K562 (cell line): ENCODE measurements around the gene PLA2G15. TPM values are rescaled to one million over a fixed set of nuclear protein-coding genes. Genes with fewer than 3 reads are reported as not detected.
A peak's percentile ranks its signal among the peaks of the same experiment; 100 is the strongest.

Source experiments
- ATAC-seq: fragments of 200-7000 bp; cut with Tn5 transposase; 3 replicates; pipeline ENCODE4 v1.9.1; 2020; ENCODE audit warnings: moderate library complexity
- BruUV-seq: library from RNA; stranded (reverse); fragments of 400-500 nt; replicated peaks from 2 replicates; lab custom pipeline; 2021; lab: Mats Ljungman, UMichigan
- CTCF ChIA-PET: fragments of 300-600 bp; formaldehyde crosslinking; extraction: SDS; loops from one replicate; lab custom pipeline; 2021; ENCODE audit warnings: low intra/inter-chr PET ratio; lab: Yijun Ruan, JAX
- POLR2A ChIA-PET: fragments of 300-600, 350-650 bp; sonication (Branson Sonifier 250); formaldehyde crosslinking; extraction: SDS; loops from one replicate; lab custom pipeline; 2021; ENCODE audit warnings: antibody characterized with exemption, inconsistent platforms; lab: Yijun Ruan, JAX
- DNase-seq, 4 experiments: peaks; one replicate each; pipeline versions ENCODE4 v3.0.0 to v3.0.0-alpha.2; 2011 to 2018; ENCODE audit warnings: low spot score in 3 of 4, mixed read lengths in 3 of 4; ENCODE audit errors: extremely low read depth in 1 of 4
- FAIRE-seq: peaks from 2 replicates; lab custom pipeline; 2011; peaks lifted over from hg19 to GRCh38; lab: Jason Lieb, UNC
- H2AFZ ChIP-seq: 2 replicates; pipeline ENCODE4 v1.6.0; 2011; ENCODE audit warnings: low read depth, low read length, control low read depth, inconsistent platforms
- H3K27ac ChIP-seq: fragments of 200-600 bp; 3 replicates; pipeline ENCODE4 v1.8.0; 2011; ENCODE audit warnings: low read depth, mild to moderate bottlenecking, control low read depth, inconsistent platforms, low read length, moderate library complexity, mixed read lengths; ENCODE audit errors: extremely low read depth
- H3K27me3 ChIP-seq, 2 experiments: fragments of 300-600 bp in 1 of 2; 2 replicates in 1 of 2; 3 replicates in 1 of 2; pipeline versions ENCODE4 v1.6.0 to v1.8.0; 2011; ENCODE audit warnings: inconsistent platforms in 2 of 2, low read length in 2 of 2, mild to moderate bottlenecking in 1 of 2, mixed read lengths in 1 of 2, moderate library complexity in 1 of 2; ENCODE audit not compliant: control insufficient read depth in 2 of 2, insufficient read depth in 2 of 2
- H3K36me3 ChIP-seq: fragments of 300-600 bp; 3 replicates; pipeline ENCODE4 v1.8.0; 2011; ENCODE audit warnings: mild to moderate bottlenecking, low read length, inconsistent platforms; ENCODE audit not compliant: control insufficient read depth, insufficient read depth
- H3K4me1 ChIP-seq, 2 experiments: fragments of 200-600 bp in 1 of 2; replicated peaks in 1 of 2; 2 replicates in 1 of 2; 3 replicates in 1 of 2; pipeline versions ENCODE4 v1.5.1 to v1.8.0; 2011; ENCODE audit warnings: inconsistent platforms in 2 of 2, low read length in 2 of 2, mild to moderate bottlenecking in 1 of 2, mixed read lengths in 1 of 2, moderate library complexity in 1 of 2; ENCODE audit not compliant: control insufficient read depth in 2 of 2, insufficient read depth in 2 of 2
- H3K4me2 ChIP-seq: 2 replicates; pipeline ENCODE4 v1.6.1; 2011; ENCODE audit warnings: low read length, control low read depth, inconsistent platforms, mixed read lengths; ENCODE audit not compliant: insufficient read depth
- H3K4me3 ChIP-seq: fragments of 200-600 bp; sonication (generic), shearing (Covaris generic); 2 replicates; pipeline ENCODE4 v1.5.1; 2016; ENCODE audit warnings: control low read depth, inconsistent platforms
- H3K79me2 ChIP-seq: fragments of 200-600 bp; 3 replicates; pipeline ENCODE4 v1.8.0; 2011; ENCODE audit warnings: low read length, inconsistent platforms; ENCODE audit not compliant: control insufficient read depth, insufficient read depth
- H3K9ac ChIP-seq, 2 experiments: 2 replicates each; pipeline versions ENCODE4 v1.6.0 to v1.6.1; 2011; ENCODE audit warnings: low read depth in 2 of 2, low read length in 2 of 2, control low read depth in 1 of 2, inconsistent platforms in 1 of 2, mild to moderate bottlenecking in 1 of 2, mixed read lengths in 1 of 2; ENCODE audit not compliant: insufficient read depth in 1 of 2
- H3K9me1 ChIP-seq: one replicate; pipeline ENCODE4 v1.6.0; 2011; ENCODE audit warnings: inconsistent platforms, mild to moderate bottlenecking, low read length, moderate library complexity; ENCODE audit not compliant: control insufficient read depth, insufficient read depth
- H3K9me3 ChIP-seq: replicated peaks from 2 replicates; pipeline ENCODE4 v1.5.1; 2011; ENCODE audit warnings: low read depth, low read length, inconsistent platforms; ENCODE audit not compliant: control insufficient read depth, insufficient read depth
- H4K20me1 ChIP-seq: replicated peaks from 2 replicates; pipeline ENCODE4 v1.6.1; 2011; ENCODE audit warnings: low read length, inconsistent platforms, mixed read lengths; ENCODE audit not compliant: control insufficient read depth, insufficient read depth
- CAMTA2 ChIP-seq: fragments of 250-450 bp; sonication (Bioruptor Pico); conservative IDR thresholded peaks from 2 replicates; pipeline ENCODE4 v1.5.1; 2022
- CEBPG ChIP-seq, 3 experiments: fragments of 200-800 bp in 1 of 3; sonication (Bioruptor generic) in 1 of 3; sonication (generic) in 1 of 3; formaldehyde crosslinking in 1 of 3; IDR thresholded peaks in 2 of 3; conservative IDR thresholded peaks in 1 of 3; 2 replicates each; pipeline versions ENCODE4 v1.6.1 to v1.8.0; 2016 to 2022; ENCODE audit warnings: missing compliant biosample characterization in 2 of 3, missing genetic modification characterization in 2 of 3, mild to moderate bottlenecking in 1 of 3, missing genetic modification reagents in 1 of 3
- TOE1 ChIP-seq, 2 experiments: fragments of 450-650 bp in 1 of 2; sonication (generic) in 1 of 2; formaldehyde crosslinking in 1 of 2; IDR thresholded peaks; 2 replicates each; pipeline versions ENCODE4 v1.7.1 to v1.8.0; 2016 to 2022; ENCODE audit warnings: borderline replicate concordance in 2 of 2, mild to moderate bottlenecking in 2 of 2, antibody characterized with exemption in 1 of 2, inconsistent platforms in 1 of 2, low read depth in 1 of 2, missing genetic modification reagents in 1 of 2, moderate library complexity in 1 of 2
- ZNF445 ChIP-seq: fragments of 250-450 bp; sonication (Bioruptor Pico); IDR thresholded peaks from 2 replicates; pipeline ENCODE4 v1.4.0; 2020; ENCODE audit warnings: low read depth, mild to moderate bottlenecking, moderate library complexity
- WGBS: fragments of 100-300 bp; shearing (Covaris generic); methylation state at CpG from one replicate; pipeline ENCODE4 v1.1.6; 2016; ENCODE audit warnings: low coverage, mixed read lengths; ENCODE audit not compliant: insufficient coverage; ENCODE audit errors: missing lambda C conversion rate; 5-methylcytosine and 5-hydroxymethylcytosine counted together
- in situ Hi-C: fragments of 300-500 bp; cut with MboI; formaldehyde crosslinking; loops from 4 replicates; pipeline ENCODE4 v1.15.0; 2018; ENCODE audit warnings: inconsistent platforms, mixed read lengths
- intact Hi-C: fragments of 100-400 bp; cut with micrococcal nuclease; formaldehyde crosslinking; loops from 2 replicates; pipeline ENCODE4 v1.14.2; 2022
- polyA plus RNA-seq, 8 experiments: library from polyadenylated mRNA; depleted of rRNA in 4 of 8; stranded (reverse) in 5 of 8; unstranded in 3 of 8; fragments of >200 nt; fragmentation: Nextera tagmentation in 2 of 8; fragmentation: Illumina TruSeq in 1 of 8; extraction: Ambion mirVana in 2 of 8; extraction: Trizol in 1 of 8; gene quantifications; 2 replicates each; pipeline versions ENCODE4 v1.2.1 to v1.2.3, GENCODE V29; 2011 to 2014; ENCODE audit warnings: inconsistent platforms in 1 of 8, missing spikeins in 1 of 8
- total RNA-seq, 7 experiments: library from RNA; depleted of rRNA in 6 of 7; stranded (reverse); fragments of >200 nt in 6 of 7; fragmentation: Illumina TruSeq in 2 of 7; extraction: Trizol in 2 of 7; gene quantifications; 2 replicates each; pipeline versions ENCODE4 v1.2.1 to v1.2.3, GENCODE V29; 2011 to 2021; ENCODE audit warnings: low replicate concordance in 1 of 7
- TF ChIP-seq, protein P1 (sequence below), 2 experiments: fragments of 450-650 bp in 1 of 2; sonication (generic) in 1 of 2; formaldehyde crosslinking in 1 of 2; IDR thresholded peaks in 1 of 2; conservative IDR thresholded peaks in 1 of 2; 2 replicates each; pipeline versions ENCODE4 v1.6.1 to v1.8.1; 2016 to 2023; ENCODE audit warnings: mild to moderate bottlenecking in 2 of 2, moderate library complexity in 2 of 2, inconsistent platforms in 1 of 2, missing genetic modification reagents in 1 of 2
- TF ChIP-seq, protein P2 (sequence below): fragments of 250-450 bp; sonication (Bioruptor Pico); IDR thresholded peaks from 2 replicates; pipeline ENCODE4 v1.8.0; 2021; ENCODE audit warnings: borderline replicate concordance, mild to moderate bottlenecking, moderate library complexity; ENCODE audit not compliant: poor library complexity, severe bottlenecking
- TF ChIP-seq, protein P3 (sequence below): IDR thresholded peaks from 2 replicates; pipeline ENCODE4 v1.6.1; 2011; ENCODE audit warnings: borderline replicate concordance, low read depth, mild to moderate bottlenecking, moderate library complexity, low read length; ENCODE audit not compliant: insufficient read depth, poor library complexity, severe bottlenecking

PLA2G15 gene
- total and polyA plus RNA-seq, 9 of the 15 experiments (the other 6 are each of a cell fraction or from before 2014, with no cell fraction given), result 0.42 to 8.6 (median 4.8) TPM

DNA sequence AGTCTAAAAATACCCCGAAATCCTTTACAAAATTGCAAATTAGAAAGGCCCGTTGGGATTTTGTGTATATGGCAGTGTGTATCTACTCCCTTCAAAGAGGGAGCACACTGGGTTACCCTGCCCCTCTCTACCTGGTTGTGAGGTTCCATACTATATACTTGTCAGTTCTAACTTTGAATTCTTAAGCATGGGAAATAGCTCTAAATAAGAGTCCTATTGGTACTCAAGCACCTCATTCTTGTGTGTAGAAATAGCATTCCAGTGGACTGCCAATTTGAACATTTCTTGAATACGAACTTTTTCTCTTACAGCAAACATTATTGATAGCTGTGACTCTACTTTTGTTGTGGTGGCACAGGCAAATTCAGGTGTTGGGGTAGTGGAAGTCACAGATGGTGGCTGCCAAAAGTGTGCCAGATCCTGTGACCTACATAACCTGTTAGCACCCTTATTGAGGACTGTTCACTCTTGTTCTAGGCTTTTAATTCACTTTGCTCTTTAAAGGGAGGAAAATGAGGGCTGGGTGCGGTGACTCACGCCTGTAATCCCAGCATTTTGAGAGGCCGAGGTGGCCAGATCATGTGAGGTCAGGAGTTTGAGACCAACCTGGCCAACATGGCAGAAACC, 25.3 kb upstream of the PLA2G15 start:
- FAIRE-seq (peak; percentile 52), ATAC-seq (peak; percentile 50), DNase-seq (peak in 1 of 4 experiments; percentile 4)
- H3K9me1 ChIP-seq, result no peaks in the 10 kb centered on the region
- TF ChIP-seq TOE1 (IDR thresholded peaks at IDR 0.05; ENCODE audit: borderline replicate concordance), result no peak
- no peak for TF ChIP-seq TOE1 (CRISPR knock-in tag; IDR thresholded peaks at IDR 0.05; ENCODE audit: borderline replicate concordance, low read depth)
- TF ChIP-seq CAMTA2, result no peak
- TF ChIP-seq, protein P1, sequence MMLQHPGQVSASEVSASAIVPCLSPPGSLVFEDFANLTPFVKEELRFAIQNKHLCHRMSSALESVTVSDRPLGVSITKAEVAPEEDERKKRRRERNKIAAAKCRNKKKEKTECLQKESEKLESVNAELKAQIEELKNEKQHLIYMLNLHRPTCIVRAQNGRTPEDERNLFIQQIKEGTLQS (IDR thresholded peaks at IDR 0.05), result peak; percentile 8; the same call in 1 of the 2 replicates
- TF ChIP-seq, protein P1 (CRISPR knock-in tag; conservative IDR thresholded peaks at IDR 0.05), result no peak
- no peak for TF ChIP-seq ZNF445
- TF ChIP-seq, protein P2, sequence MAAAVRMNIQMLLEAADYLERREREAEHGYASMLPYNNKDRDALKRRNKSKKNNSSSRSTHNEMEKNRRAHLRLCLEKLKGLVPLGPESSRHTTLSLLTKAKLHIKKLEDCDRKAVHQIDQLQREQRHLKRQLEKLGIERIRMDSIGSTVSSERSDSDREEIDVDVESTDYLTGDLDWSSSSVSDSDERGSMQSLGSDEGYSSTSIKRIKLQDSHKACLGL (CRISPR knock-in tag), result no peak
- TF ChIP-seq CEBPG (CRISPR knock-in tag; IDR thresholded peaks at IDR 0.05), result no peak
- no peak for TF ChIP-seq CEBPG (tag; conservative IDR thresholded peaks at IDR 0.05 in 1 of 2, IDR thresholded peaks at IDR 0.05 in 1 of 2)
- TF ChIP-seq, protein P3, sequence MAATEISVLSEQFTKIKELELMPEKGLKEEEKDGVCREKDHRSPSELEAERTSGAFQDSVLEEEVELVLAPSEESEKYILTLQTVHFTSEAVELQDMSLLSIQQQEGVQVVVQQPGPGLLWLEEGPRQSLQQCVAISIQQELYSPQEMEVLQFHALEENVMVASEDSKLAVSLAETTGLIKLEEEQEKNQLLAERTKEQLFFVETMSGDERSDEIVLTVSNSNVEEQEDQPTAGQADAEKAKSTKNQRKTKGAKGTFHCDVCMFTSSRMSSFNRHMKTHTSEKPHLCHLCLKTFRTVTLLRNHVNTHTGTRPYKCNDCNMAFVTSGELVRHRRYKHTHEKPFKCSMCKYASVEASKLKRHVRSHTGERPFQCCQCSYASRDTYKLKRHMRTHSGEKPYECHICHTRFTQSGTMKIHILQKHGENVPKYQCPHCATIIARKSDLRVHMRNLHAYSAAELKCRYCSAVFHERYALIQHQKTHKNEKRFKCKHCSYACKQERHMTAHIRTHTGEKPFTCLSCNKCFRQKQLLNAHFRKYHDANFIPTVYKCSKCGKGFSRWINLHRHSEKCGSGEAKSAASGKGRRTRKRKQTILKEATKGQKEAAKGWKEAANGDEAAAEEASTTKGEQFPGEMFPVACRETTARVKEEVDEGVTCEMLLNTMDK, result no peak
- CTCF ChIA-PET, result no interaction called here
- H4K20me1 ChIP-seq, result no peaks in the 10 kb centered on the region; the same call in 1 of the 2 replicates
- H3K36me3 ChIP-seq, result peaks cover 57% of the 10 kb centered on the region; the same call in 2 of the 3 replicates
- in situ Hi-C loops (loop anchor here (10.0 kb wide), 1 partner anchor 145 kb away; no protein-coding TSS in a partner anchor), intact Hi-C loops (no loop called here)
- peak overlapping the region; percentile 55; the same call in 2 of the 3 replicates for H3K27ac ChIP-seq
- peaks cover 34% of the 10 kb centered on the region for H3K79me2 ChIP-seq
- H3K4me3 ChIP-seq, result no peak overlapping the region
- POLR2A ChIA-PET, result interaction anchor here (0.7 to 1.5 kb wide), 2 partner anchors 8 to 739 kb away, joined by 3 to 5 read pairs; no protein-coding TSS in a partner anchor
- WGBS, result 67% methylated on average over 6 of the region's 6 CpGs
- H3K9me3 ChIP-seq, result no peaks in the 10 kb centered on the region
- H3K27me3 ChIP-seq, result no peaks in the 10 kb centered on the region
- H2AFZ ChIP-seq, result no peak overlapping the region
- no peak overlapping the region for H3K4me2 ChIP-seq
- H3K4me1 ChIP-seq, result peaks cover 0 to 8% of the 10 kb centered on the region in 2 experiments; a peak in 2 of 5 replicates
- BruUV-seq, result no TSS peak
- H3K9ac ChIP-seq, result no peak overlapping the region
